H1 (cell line): Measurements from ENCODE around the gene VAMP2. TPM values are rescaled to one million over a fixed set of nuclear protein-coding genes. Genes with fewer than 3 reads are reported as not detected.

Experiments used
- polyA plus RNA-seq, 7 experiments: library from polyadenylated mRNA; depleted of rRNA in 3 of 7; stranded (reverse) in 5 of 7; unstranded in 2 of 7; fragments of >200 nt in 5 of 7; fragments of 200-250 nt in 2 of 7; gene quantifications; 1 replicate in 5 of 7; 2 replicates in 1 of 7; 4 replicates in 1 of 7; pipeline versions ENCODE4 v1.2.1 to v1.2.3, GENCODE V29; 2011 to 2013; ENCODE audit warnings: missing spikeins in 2 of 7, mixed read lengths in 2 of 7
- total RNA-seq: library from RNA; stranded (reverse); fragmentation: NEBNext Ultra II Directional; extraction: Animal tissue kit (Norgen Biotek cat#: 25700); gene quantifications from 2 replicates; pipeline ENCODE4 v1.2.1, GENCODE V29; 2021
- TF ChIP-seq, protein P1 (sequence below): fragments of 300-600 bp; sonication (generic); IDR thresholded peaks from 2 replicates; pipeline ENCODE4 v1.7.1; 2012; ENCODE audit warnings: low read length, moderate library complexity, mild to moderate bottlenecking, inconsistent platforms; ENCODE audit not compliant: insufficient replicate concordance

Gene VAMP2
- total and polyA plus RNA-seq, 2 of the 8 experiments (the other 6 are each of a cell fraction or from before 2014, with no cell fraction given) = 19.3 to 20.5 TPM

DNA sequence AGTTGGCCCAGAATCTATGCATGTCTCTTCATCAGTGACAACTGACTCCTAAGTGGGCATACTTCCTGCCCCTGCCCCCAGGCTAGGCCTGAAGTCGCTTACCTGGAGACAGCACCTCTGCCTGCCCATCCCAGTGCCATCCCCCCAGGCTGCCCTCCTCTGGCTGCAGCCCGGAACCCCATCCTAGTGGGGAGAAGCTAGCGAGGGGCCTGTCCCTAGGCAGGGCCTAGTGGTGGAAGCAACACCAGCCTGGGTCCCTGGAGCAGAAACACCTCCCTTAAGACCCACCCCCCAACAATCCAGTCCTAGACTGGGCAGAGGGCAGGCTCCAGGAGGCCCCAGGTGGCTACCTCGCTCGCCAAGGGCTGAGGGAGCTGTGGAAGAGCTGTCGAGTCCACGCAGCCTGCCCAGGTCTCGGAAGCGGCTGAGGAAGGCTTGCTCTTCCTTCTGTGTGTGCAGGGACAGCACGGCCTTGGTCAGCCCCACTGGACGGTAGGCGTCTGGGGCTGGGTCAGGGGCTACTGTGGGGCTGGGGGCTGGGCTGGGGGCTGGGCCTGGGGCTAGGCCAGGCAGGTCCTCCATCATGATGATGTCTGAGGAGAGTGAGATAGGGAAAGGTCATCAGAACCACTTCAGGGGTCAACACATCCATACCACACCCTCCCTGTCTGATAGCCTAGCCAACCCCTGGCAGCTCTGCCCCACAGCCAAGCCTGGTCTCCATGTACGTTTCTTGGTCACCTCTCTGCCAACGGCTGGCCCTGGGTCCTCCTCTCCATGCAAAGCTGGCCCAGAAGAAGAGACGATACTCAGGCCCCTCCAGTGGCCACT, 18.1 kb downstream of the VAMP2 start (continued):
- TF ChIP-seq, protein P1, sequence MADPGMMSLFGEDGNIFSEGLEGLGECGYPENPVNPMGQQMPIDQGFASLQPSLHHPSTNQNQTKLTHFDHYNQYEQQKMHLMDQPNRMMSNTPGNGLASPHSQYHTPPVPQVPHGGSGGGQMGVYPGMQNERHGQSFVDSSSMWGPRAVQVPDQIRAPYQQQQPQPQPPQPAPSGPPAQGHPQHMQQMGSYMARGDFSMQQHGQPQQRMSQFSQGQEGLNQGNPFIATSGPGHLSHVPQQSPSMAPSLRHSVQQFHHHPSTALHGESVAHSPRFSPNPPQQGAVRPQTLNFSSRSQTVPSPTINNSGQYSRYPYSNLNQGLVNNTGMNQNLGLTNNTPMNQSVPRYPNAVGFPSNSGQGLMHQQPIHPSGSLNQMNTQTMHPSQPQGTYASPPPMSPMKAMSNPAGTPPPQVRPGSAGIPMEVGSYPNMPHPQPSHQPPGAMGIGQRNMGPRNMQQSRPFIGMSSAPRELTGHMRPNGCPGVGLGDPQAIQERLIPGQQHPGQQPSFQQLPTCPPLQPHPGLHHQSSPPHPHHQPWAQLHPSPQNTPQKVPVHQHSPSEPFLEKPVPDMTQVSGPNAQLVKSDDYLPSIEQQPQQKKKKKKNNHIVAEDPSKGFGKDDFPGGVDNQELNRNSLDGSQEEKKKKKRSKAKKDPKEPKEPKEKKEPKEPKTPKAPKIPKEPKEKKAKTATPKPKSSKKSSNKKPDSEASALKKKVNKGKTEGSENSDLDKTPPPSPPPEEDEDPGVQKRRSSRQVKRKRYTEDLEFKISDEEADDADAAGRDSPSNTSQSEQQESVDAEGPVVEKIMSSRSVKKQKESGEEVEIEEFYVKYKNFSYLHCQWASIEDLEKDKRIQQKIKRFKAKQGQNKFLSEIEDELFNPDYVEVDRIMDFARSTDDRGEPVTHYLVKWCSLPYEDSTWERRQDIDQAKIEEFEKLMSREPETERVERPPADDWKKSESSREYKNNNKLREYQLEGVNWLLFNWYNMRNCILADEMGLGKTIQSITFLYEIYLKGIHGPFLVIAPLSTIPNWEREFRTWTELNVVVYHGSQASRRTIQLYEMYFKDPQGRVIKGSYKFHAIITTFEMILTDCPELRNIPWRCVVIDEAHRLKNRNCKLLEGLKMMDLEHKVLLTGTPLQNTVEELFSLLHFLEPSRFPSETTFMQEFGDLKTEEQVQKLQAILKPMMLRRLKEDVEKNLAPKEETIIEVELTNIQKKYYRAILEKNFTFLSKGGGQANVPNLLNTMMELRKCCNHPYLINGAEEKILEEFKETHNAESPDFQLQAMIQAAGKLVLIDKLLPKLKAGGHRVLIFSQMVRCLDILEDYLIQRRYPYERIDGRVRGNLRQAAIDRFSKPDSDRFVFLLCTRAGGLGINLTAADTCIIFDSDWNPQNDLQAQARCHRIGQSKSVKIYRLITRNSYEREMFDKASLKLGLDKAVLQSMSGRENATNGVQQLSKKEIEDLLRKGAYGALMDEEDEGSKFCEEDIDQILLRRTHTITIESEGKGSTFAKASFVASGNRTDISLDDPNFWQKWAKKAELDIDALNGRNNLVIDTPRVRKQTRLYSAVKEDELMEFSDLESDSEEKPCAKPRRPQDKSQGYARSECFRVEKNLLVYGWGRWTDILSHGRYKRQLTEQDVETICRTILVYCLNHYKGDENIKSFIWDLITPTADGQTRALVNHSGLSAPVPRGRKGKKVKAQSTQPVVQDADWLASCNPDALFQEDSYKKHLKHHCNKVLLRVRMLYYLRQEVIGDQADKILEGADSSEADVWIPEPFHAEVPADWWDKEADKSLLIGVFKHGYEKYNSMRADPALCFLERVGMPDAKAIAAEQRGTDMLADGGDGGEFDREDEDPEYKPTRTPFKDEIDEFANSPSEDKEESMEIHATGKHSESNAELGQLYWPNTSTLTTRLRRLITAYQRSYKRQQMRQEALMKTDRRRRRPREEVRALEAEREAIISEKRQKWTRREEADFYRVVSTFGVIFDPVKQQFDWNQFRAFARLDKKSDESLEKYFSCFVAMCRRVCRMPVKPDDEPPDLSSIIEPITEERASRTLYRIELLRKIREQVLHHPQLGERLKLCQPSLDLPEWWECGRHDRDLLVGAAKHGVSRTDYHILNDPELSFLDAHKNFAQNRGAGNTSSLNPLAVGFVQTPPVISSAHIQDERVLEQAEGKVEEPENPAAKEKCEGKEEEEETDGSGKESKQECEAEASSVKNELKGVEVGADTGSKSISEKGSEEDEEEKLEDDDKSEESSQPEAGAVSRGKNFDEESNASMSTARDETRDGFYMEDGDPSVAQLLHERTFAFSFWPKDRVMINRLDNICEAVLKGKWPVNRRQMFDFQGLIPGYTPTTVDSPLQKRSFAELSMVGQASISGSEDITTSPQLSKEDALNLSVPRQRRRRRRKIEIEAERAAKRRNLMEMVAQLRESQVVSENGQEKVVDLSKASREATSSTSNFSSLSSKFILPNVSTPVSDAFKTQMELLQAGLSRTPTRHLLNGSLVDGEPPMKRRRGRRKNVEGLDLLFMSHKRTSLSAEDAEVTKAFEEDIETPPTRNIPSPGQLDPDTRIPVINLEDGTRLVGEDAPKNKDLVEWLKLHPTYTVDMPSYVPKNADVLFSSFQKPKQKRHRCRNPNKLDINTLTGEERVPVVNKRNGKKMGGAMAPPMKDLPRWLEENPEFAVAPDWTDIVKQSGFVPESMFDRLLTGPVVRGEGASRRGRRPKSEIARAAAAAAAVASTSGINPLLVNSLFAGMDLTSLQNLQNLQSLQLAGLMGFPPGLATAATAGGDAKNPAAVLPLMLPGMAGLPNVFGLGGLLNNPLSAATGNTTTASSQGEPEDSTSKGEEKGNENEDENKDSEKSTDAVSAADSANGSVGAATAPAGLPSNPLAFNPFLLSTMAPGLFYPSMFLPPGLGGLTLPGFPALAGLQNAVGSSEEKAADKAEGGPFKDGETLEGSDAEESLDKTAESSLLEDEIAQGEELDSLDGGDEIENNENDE = no peak
- TF ChIP-seq, all 59 proteins: peak for 0
